ENCODE data around the gene TMEM161B. TPM values are rescaled to one million over a fixed set of nuclear protein-coding genes. Genes with fewer than 3 reads are reported as not detected.
"Not testable (repeated sequence)": the region's sequence is repeated elsewhere in the genome, so short reads cannot be mapped to it uniquely, and the experiment has no call there.

TMEM161B gene
- total and polyA plus RNA-seq, 2 donors (not counting 3 experiments of a cell fraction or from before 2014, with no cell fraction given) = 5.3 to 11.6 TPM

DNA sequence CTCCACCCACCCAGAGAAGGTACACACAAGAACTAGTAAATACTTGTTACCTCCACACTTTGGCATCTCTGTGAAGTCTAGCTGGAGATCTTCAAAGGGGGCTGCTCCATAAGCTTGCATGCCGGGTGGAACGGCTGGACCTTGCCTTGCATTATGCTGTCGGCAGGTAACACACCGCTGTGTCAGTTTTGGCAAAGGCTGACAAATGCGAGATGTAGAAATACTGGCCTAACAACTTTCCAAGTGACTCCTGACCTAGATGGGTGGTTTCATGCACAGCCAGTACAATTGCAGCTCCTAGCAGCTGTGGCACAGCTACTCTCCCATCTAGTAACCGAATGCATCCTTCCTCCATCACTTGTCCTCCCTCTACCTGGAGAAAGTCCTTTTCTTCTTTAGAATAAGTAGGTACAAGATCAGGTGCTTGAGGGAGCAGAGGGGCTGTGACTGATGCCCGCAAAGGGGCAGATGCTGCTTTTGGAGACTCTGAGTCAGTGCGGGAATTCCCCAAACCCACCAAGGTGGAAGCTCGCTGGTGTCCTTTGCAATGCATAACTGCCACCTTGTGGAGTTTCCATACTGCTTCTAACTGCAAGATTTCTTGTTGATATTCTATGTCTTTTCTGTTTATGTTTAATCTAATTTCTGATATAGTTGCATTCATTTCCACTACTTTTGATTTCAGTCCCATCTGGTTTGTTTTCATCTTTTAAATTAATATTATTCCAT, 78.4 kb downstream of the TMEM161B start:
- Histone ChIP-seq H3K4me3 (replicated peaks in 1 of 3; ENCODE audit: insufficient read depth in 1 of 3, low read depth in 1 of 3, low read length in 3 of 3) (no peak overlapping the region), H3K27me3 (ENCODE audit: control insufficient read depth in 2 of 2, insufficient read depth in 2 of 2, low read length in 2 of 2) (no peaks in the 10 kb centered on the region), H3K4me1 (ENCODE audit: control insufficient read depth, extremely low read depth, insufficient read depth, low read length) (no peaks in the 10 kb centered on the region), H3K9me1 (replicated peaks; ENCODE audit: control insufficient read depth, extremely low read depth, insufficient read depth, low read length) (no peaks in the 10 kb centered on the region), H2AFZ (ENCODE audit: low read depth, low read length) (no peak overlapping the region), H3K4me2 (ENCODE audit: insufficient read depth, low read length) (no peak overlapping the region), H3K36me3 (ENCODE audit: control insufficient read depth in 2 of 2, extremely low read depth in 1 of 2, insufficient read depth in 2 of 2, low read length in 2 of 2) (peaks cover 0 to 3% of the 10 kb centered on the region in 2 experiments), H3K9ac (replicated peaks; ENCODE audit: extremely low read depth, insufficient read depth, low read length) (no peak overlapping the region), H3K27ac (ENCODE audit: insufficient read depth, low read depth, low read length) (no peak overlapping the region), H3K79me2 (ENCODE audit: control insufficient read depth, insufficient read depth, low read length) (no peaks in the 10 kb centered on the region), H3K9me3 (replicated peaks; ENCODE audit: control insufficient read depth, insufficient read depth, low read length) (no peaks in the 10 kb centered on the region), H4K20me1 (replicated peaks; ENCODE audit: control insufficient read depth, extremely low read depth, insufficient read depth, low read length) (no peaks in the 10 kb centered on the region)
- no peak for DNase-seq (ENCODE audit: low read depth, low spot score)
- BruUV-seq (replicated peaks) = no TSS peak
- intact Hi-C loops (cut with micrococcal nuclease) = no loop called here
- CTCF ChIA-PET = no interaction called here
- FAIRE-seq = no peak
- TF ChIP-seq CTCF (IDR thresholded peaks at IDR 0.05; ENCODE audit: extremely low read depth in 1 of 2, insufficient read depth in 1 of 2, low read depth in 1 of 2, low read length in 2 of 2) (no peak), EZH2 (IDR thresholded peaks at IDR 0.05; ENCODE audit: borderline replicate concordance, low read depth, low read length, severe bottlenecking) (no peak), MYC (IDR thresholded peaks at IDR 0.05; ENCODE audit: low read depth, low read length) (no peak), POLR2A (IDR thresholded peaks at IDR 0.05; ENCODE audit: low read depth, low read length) (no peak), GATA2 (IDR thresholded peaks at IDR 0.05; ENCODE audit: insufficient read depth, insufficient read length, low read depth, low read length) (no peak)
- TF ChIP-seq, protein P1, sequence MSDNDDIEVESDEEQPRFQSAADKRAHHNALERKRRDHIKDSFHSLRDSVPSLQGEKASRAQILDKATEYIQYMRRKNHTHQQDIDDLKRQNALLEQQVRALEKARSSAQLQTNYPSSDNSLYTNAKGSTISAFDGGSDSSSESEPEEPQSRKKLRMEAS (IDR thresholded peaks at IDR 0.05; ENCODE audit: insufficient read depth, insufficient read length) = no peak
- dilution Hi-C loops (cut with MboI; ENCODE audit: extremely low pct_ligation_motif_present, low sequenced_read_pairs) = no loop called here
- POLR2A ChIA-PET = no interaction called here

GRCh38 chr5:88189484-88189883, 79.2 kb downstream of the TMEM161B start:
- H3K27ac ChIP-seq (ENCODE audit: insufficient read depth, low read depth, low read length); DNase-seq (ENCODE audit: low read depth, low spot score); dilution Hi-C loops (cut with MboI; ENCODE audit: extremely low pct_ligation_motif_present, low sequenced_read_pairs); BruUV-seq (replicated peaks); H3K4me1 ChIP-seq (ENCODE audit: control insufficient read depth, extremely low read depth, insufficient read depth, low read length); H3K27me3 ChIP-seq (ENCODE audit: control insufficient read depth in 2 of 2, insufficient read depth in 2 of 2, low read length in 2 of 2); H3K4me3 ChIP-seq (replicated peaks in 1 of 3; ENCODE audit: insufficient read depth in 1 of 3, low read depth in 1 of 3, low read length in 3 of 3); FAIRE-seq; H3K9ac ChIP-seq (replicated peaks; ENCODE audit: extremely low read depth, insufficient read depth, low read length); POLR2A ChIA-PET; H3K36me3 ChIP-seq (ENCODE audit: control insufficient read depth in 2 of 2, extremely low read depth in 1 of 2, insufficient read depth in 2 of 2, low read length in 2 of 2); H2AFZ ChIP-seq (ENCODE audit: low read depth, low read length); intact Hi-C loops (cut with micrococcal nuclease); H3K9me1 ChIP-seq (replicated peaks; ENCODE audit: control insufficient read depth, extremely low read depth, insufficient read depth, low read length); H3K79me2 ChIP-seq (ENCODE audit: control insufficient read depth, insufficient read depth, low read length); H4K20me1 ChIP-seq (replicated peaks; ENCODE audit: control insufficient read depth, extremely low read depth, insufficient read depth, low read length); CTCF ChIA-PET; H3K4me2 ChIP-seq (ENCODE audit: insufficient read depth, low read length); H3K9me3 ChIP-seq (replicated peaks; ENCODE audit: control insufficient read depth, insufficient read depth, low read length): not testable (repeated sequence)

Data from endothelial cell of umbilical vein (primary cell).